Aorta (tissue), 5 donors: ENCODE data around the gene IQCN. TPM values are rescaled to one million over a fixed set of nuclear protein-coding genes. Genes with fewer than 3 reads are reported as not detected.

ENCODE experiments used
- ATAC-seq: fragments of 200-7000 bp; cut with Tn5 transposase; one replicate; pipeline ENCODE4 v1.9.1; 2022; ENCODE audit warnings: moderate library complexity; ENCODE audit not compliant: low FRiP score
- DNase-seq, 2 donors: peaks; one replicate each; pipeline ENCODE4 v3.0.0-alpha.2; 2020
- H3K27ac ChIP-seq, 2 donors: one replicate each; pipeline ENCODE4 v1.5.1; 2013; ENCODE audit warnings: low read length in 2 of 2, mild to moderate bottlenecking in 2 of 2, moderate library complexity in 2 of 2, control low read depth in 1 of 2, inconsistent platforms in 1 of 2, low read depth in 1 of 2
- H3K27me3 ChIP-seq, 2 donors: one replicate each; pipeline ENCODE4 v1.6.1; 2013; ENCODE audit warnings: control low read depth in 1 of 2, low read length in 1 of 2, mild to moderate bottlenecking in 1 of 2, moderate library complexity in 1 of 2; ENCODE audit not compliant: insufficient read depth in 2 of 2, control insufficient read depth in 1 of 2
- H3K36me3 ChIP-seq, 2 donors: one replicate each; pipeline ENCODE4 v1.6.1; 2013; ENCODE audit warnings: control low read depth in 1 of 2, low read length in 1 of 2, mild to moderate bottlenecking in 1 of 2; ENCODE audit not compliant: insufficient read depth in 2 of 2, control insufficient read depth in 1 of 2
- H3K4me1 ChIP-seq, 2 donors: one replicate each; pipeline ENCODE4 v1.6.1; 2013; ENCODE audit warnings: low read length in 2 of 2, control low read depth in 1 of 2, mild to moderate bottlenecking in 1 of 2, moderate library complexity in 1 of 2; ENCODE audit not compliant: insufficient read depth in 2 of 2, control insufficient read depth in 1 of 2
- H3K4me3 ChIP-seq, 2 donors: one replicate each; pipeline ENCODE4 v1.5.1; 2013; ENCODE audit warnings: low read length in 2 of 2, control low read depth in 1 of 2, mild to moderate bottlenecking in 1 of 2
- H3K9me3 ChIP-seq: one replicate; pipeline ENCODE4 v1.6.1; 2013; ENCODE audit warnings: mild to moderate bottlenecking, low read length; ENCODE audit not compliant: control insufficient read depth
- WGBS, 2 donors: extraction: QIAGEN DNeasy Blood & Tissue Kit; methylation state at CpG; one replicate each; pipeline ENCODE4 v1.1.7; 2013; 5-methylcytosine and 5-hydroxymethylcytosine counted together
- intact Hi-C, 2 donors: fragments of 100-400 bp; cut with DNase I; formaldehyde crosslinking; loops; one replicate each; pipeline versions ENCODE4 v1.14.2 to v1.15.0; 2022
- polyA plus RNA-seq, 2 donors: library from polyadenylated mRNA; stranded (reverse); fragments of 200-250 nt; gene quantifications; one replicate each; pipeline ENCODE4 v1.2.3, GENCODE V29; 2013
- total RNA-seq, 2 donors: library from RNA; stranded (reverse); fragmentation: NEBNext Ultra II Directional; extraction: Animal tissue kit (Norgen Biotek cat#: 25700); gene quantifications; one replicate each; pipeline ENCODE4 v1.2.1, GENCODE V29; 2021
- donor health status: healthy with polysubstance abuse.
- donor health status: Bipolar disorder and iron deficiency.
- donor health status: DM: no; HTN: no; CAD: no.
- donor health status: DM: no; HTN: no; CAD: no.
- donor health status: DM: yes; HTN: yes; CAD: no.

Gene IQCN
- total and polyA plus RNA-seq, 4 donors, result 4.5 to 20.7 (median 10.2) TPM

DNA sequence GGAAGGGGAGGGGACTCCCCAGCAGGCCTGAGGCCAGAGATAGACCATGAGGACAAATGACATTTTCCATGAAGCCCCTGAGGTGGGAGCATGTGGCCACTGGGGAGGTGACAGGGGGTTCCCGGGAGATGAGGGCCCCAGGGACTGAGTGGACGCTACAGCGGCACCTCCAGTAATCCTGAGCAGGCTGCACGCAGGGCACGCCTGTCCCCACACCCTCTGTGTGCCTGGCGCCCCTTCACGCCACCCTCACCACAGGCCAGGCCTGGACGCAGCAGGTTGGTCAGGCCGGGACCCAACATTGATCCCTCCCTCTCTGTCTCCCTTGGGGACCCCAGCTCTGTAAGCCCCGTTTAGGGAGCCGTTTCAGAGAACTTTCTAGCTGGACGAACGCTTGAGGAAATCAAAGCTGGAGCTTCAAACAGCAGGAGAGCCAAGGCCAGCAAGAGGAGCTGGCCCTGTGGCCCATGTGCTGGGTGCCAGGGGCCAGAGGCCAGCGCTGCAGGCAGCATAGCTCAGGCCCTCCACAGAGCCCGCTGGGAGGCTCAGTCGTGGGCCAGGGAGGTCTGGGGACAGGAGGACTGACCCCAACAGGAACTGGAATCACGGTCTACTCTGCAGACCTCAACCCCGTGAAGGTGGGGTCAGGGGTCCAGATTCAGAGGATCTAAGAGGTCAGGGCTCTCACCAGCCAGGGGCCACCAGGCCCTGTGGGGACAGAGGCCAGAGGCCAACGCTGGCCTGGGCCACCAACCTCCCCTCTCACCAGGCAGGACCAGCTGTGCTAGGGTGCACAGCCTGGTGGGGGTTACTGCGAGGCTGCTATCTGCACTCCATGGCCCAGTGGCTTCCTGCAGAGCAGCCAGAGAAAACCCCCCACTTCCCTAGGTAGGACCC lies 34.0 kb upstream of the IQCN start:
- no peak for DNase-seq
- intact Hi-C loops, result no loop called here
- Histone ChIP-seq H3K9me3 (no peaks in the 10 kb centered on the region), H3K27ac (peak overlapping the region; percentile 66 to 76), H3K36me3 (no peaks in the 10 kb centered on the region), H3K4me3 (no peak overlapping the region), H3K27me3 (no peaks in the 10 kb centered on the region), H3K4me1 (no peaks in the 10 kb centered on the region)
- no peak for ATAC-seq
- 37% methylated on average over 20 of the region's 20 CpGs for WGBS, 2 donors

DNA sequence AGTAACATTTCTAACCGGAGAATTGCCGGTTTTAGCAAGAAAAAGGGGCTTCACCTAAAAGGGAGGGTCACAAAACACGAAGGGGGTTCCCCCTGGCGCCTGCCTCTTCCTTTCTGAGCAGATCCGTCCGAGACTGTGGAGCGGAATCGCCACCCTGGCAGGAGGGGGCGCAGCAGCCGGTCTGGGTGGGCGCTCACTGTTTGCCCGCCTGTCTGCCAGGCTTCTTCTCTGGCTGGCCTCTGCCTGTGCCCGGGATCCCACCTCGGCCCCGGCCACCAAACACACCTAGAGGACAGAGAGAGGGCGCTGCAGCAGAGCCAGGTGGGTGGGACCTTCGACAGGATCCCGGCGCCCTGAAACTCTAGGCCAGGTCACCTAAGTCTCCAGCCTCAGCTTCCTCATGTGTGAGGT lies 33.0 kb upstream of the IQCN start:
- H3K27me3 ChIP-seq, result no peaks in the 10 kb centered on the region
- intact Hi-C loops, result no loop called here
- 3 to 12% methylated on average over 19 of the region's 19 CpGs for WGBS, 2 donors
- no peaks in the 10 kb centered on the region for H3K9me3 ChIP-seq
- DNase-seq (peak in 1 of 2 donors; percentile 61), ATAC-seq (no peak)
- H3K4me1 ChIP-seq, result no peaks in the 10 kb centered on the region
- no peak overlapping the region for H3K4me3 ChIP-seq
- peak overlapping the region; percentile 66 to 76 for H3K27ac ChIP-seq
- no peaks in the 10 kb centered on the region for H3K36me3 ChIP-seq

DNA sequence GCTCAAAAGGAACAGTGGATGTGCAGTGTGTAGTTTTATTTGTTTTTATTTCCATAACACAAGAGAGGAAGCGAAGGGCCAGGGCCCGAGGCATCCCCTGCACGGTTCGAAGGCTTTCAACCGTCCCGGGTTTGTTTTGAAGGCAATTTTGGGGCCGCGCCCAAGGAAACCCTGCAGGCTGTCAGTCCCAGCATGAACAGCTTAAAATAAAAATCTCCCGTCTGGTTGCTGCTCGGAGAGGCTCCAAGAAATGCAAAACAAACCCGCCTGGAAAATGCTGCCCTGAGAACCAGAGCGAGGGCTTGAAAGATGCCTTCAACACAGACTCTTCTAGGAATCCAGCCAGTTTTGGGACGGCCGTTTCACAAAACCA lies 32.6 kb upstream of the IQCN start:
- Histone ChIP-seq H3K4me1 (no peaks in the 10 kb centered on the region), H3K27me3 (no peaks in the 10 kb centered on the region), H3K9me3 (no peaks in the 10 kb centered on the region), H3K36me3 (no peaks in the 10 kb centered on the region), H3K4me3 (no peak overlapping the region), H3K27ac (peak overlapping the region; percentile 66 to 76)
- DNase-seq, result peak in 1 of 2 donors; percentile 66
- no peak for ATAC-seq
- intact Hi-C loops, result no loop called here
- WGBS, 2 donors, result 3 to 4% methylated on average over 14 of the region's 14 CpGs

DNA sequence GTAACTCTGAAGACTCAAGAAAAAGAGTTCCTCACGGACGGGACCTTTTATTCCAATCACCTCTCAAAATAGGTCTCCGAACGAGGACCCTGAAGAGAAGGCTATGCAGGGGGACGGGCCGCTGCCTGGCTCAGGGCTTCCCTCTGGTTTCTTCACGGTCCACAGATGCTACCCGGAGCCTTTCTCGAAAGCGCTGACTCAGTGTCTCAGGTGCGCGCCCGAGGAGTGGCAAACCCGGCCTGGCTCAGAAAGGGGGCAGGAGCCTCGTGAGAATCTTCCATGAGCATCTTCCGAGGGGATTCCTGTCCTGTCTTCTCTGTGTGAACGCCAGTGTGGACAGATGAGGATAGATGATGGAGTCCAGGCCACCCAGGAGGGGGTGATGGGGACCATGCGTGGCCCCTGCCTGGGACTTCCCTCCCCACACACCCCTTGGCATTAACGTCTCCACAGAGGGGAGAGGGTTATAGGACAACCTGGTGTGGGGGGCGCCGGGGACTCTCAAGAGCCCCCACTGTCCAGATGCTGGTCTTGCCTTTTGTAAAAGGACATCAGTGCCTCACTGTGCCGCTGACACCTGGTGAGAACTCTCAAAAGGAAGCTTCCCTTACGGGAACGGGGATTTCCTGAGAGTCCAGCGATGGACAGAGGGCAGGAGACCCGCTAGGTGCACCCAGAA lies 32.1 kb upstream of the IQCN start:
- intact Hi-C loops, result no loop called here
- Histone ChIP-seq H3K4me1 (no peaks in the 10 kb centered on the region), H3K27me3 (no peaks in the 10 kb centered on the region), H3K36me3 (no peaks in the 10 kb centered on the region), H3K4me3 (no peak overlapping the region), H3K9me3 (no peaks in the 10 kb centered on the region), H3K27ac (peak overlapping the region; percentile 45 to 66)
- DNase-seq, result peak in 1 of 2 donors; percentile 44
- ATAC-seq, result no peak
- 47 to 53% methylated on average over 26 of the region's 26 CpGs for WGBS, 2 donors

DNA sequence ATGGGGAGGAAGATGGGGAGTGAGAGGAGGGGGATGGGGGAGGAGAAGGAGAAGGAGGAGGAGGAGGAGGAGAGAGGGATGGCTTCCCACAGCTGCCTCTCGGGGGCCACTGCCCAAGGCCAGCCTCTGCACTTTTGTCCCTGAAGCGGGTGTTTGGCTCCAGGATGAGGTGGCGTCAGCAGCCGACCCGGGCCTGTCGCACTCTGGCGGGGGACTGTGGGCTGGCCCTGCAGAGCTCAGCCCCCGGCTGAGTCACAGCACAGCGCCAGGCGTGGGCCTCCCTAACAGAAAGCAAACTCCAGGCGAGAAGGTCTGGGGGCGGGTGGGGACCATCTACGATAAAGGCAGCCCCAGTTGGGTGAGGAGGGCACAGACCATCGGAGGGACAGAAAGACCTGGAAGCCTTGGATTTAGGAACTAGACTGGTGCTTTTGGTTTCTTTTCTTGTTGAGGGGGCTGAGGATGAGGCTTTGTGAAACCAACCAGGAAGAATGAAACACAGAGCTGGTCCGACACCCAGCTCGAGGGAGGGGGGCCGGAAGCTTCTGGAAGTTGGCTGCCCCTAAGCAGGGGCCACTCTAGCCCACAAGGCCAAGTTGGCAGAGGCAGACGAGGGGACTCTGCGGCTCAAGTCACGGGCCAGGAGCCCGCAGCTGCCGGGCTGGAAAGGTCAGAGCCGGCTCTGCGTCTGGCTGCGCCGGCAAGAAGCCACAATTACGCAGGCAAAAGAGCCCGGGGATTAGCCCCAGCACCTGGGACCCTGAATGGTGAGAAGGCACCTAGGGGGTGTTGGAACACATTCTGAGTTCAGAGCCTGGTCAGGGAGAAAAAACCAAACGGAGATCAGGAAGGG lies 30.4 kb upstream of the IQCN start:
- H3K36me3 ChIP-seq, result no peaks in the 10 kb centered on the region
- DNase-seq, result peak; percentile 94 to 97
- no peaks in the 10 kb centered on the region for H3K27me3 ChIP-seq
- 0% methylated on average over 29 of the region's 29 CpGs for WGBS, 2 donors
- ATAC-seq, result peak; percentile 90
- intact Hi-C loops, result loop anchor here in 1 of 2 donors (1.0 to 2.0 kb wide), 2 partner anchors 24 to 113 kb away; partner anchors contain the start of gene JUND
- peak overlapping the region in 1 of 2 donors; percentile 24 for H3K4me3 ChIP-seq
- H3K4me1 ChIP-seq, result no peaks in the 10 kb centered on the region
- H3K9me3 ChIP-seq, result no peaks in the 10 kb centered on the region
- peak overlapping the region; percentile 96 for H3K27ac ChIP-seq

DNA sequence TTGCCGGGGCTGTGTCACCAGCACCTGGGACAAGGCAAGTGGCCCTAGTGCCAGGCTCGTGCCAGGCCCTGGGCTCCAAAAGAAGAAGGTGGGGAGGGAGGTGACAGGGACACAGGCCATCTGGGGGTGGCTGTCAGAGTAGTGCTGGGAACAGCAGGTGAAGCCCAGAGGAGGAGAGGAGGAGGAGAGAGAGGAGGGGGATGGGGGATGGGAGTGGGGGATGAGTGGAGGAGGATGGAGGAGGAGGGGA lies 29.9 kb upstream of the IQCN start:
- no peak overlapping the region for H3K4me3 ChIP-seq
- no peaks in the 10 kb centered on the region for H3K9me3 ChIP-seq
- no peaks in the 10 kb centered on the region for H3K36me3 ChIP-seq
- no peaks in the 10 kb centered on the region for H3K27me3 ChIP-seq
- H3K4me1 ChIP-seq, result no peaks in the 10 kb centered on the region
- H3K27ac ChIP-seq, result peak overlapping the region in 1 of 2 donors; percentile 96
- intact Hi-C loops, result loop anchor here in 1 of 2 donors (1.0 to 2.0 kb wide), 2 partner anchors 23 to 113 kb away; partner anchors contain the start of gene JUND
- ATAC-seq (no peak), DNase-seq (no peak)
- 1 to 3% methylated on average over 2 of the region's 2 CpGs for WGBS, 2 donors

DNA sequence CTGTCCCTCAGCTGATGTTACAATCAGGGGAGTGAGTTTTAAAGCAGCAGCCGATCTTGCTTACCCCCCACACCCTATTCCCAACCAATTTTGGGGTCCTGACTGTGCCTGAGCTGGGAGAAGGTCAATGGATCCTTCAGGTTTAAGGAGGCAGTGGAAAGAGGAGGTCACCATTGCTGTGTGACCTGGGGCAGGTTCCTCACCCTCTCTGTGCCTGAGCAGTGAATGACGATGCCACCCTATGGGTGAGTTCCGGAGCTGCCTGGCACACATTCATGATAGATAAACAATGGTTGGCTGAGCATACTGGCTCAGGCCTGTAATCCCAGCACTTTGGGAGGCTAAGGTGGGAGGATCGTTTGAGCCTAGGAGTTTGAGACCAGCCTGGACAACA lies 27.5 kb upstream of the IQCN start:
- peak overlapping the region in 1 of 2 donors; percentile 73 for H3K27ac ChIP-seq
- no peaks in the 10 kb centered on the region for H3K9me3 ChIP-seq
- no peak overlapping the region for H3K4me3 ChIP-seq
- no peaks in the 10 kb centered on the region for H3K27me3 ChIP-seq
- no peaks in the 10 kb centered on the region for H3K36me3 ChIP-seq
- no peak for ATAC-seq
- intact Hi-C loops, result no loop called here
- no peak for DNase-seq
- H3K4me1 ChIP-seq, result no peaks in the 10 kb centered on the region
- WGBS, 2 donors, result 44 to 46% methylated on average over 4 of the region's 4 CpGs

DNA sequence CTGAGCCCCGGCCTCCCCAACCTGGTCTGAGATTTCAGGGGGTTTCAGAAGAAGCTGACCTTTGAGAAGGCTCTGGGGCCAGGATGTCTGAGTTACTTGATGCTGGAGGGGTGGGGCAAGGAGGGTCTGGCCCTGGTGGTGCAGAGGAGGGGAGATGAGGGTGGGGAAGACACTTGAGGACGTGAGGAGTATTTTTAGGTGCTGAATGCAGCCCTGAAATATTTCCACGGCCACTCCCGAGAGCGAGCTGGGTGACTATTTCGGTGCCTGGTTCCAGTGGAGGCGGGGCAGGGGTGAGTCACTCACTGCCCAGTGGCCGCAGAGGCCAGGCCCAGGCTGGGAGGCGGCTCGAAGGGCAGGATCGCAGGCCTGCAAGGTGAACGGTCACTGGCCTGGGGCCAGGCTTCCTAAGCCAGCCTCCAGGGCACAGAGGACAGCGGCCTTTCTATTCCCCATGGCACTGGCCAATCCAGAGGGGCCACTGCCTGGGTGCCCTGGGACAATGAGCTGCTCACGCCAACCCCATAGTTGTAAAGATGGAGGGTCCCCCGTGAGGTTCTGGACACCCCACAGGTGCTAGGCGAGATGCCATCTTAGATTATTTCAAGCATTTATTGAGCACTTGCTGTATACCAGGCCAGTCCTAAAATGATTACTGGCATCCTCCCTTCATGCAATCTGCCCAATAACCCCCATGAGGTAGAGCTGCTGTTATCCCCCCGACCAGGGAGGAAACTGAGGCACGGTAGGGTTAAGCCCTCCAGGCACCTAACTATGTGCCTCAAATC lies 26.9 kb upstream of the IQCN start:
- H3K27ac ChIP-seq, result peak overlapping the region in 1 of 2 donors; percentile 73
- no peak overlapping the region for H3K4me3 ChIP-seq
- no peaks in the 10 kb centered on the region for H3K27me3 ChIP-seq
- no peaks in the 10 kb centered on the region for H3K4me1 ChIP-seq
- no peaks in the 10 kb centered on the region for H3K9me3 ChIP-seq
- DNase-seq (peak; percentile 92 to 97), ATAC-seq (peak; percentile 76)
- H3K36me3 ChIP-seq, result no peaks in the 10 kb centered on the region
- intact Hi-C loops, result no loop called here
- WGBS, 2 donors, result 30 to 31% methylated on average over 18 of the region's 18 CpGs
